ENCODE data around the gene RTL10. TPM values are rescaled to one million over a fixed set of nuclear protein-coding genes. Genes with fewer than 3 reads are reported as not detected.

The RTL10 gene
- total and polyA plus RNA-seq, 10 of the 15 experiments (the other 5 are each of a cell fraction or from before 2014, with no cell fraction given): 5.3 to 18.1 (median 10.3) TPM

DNA sequence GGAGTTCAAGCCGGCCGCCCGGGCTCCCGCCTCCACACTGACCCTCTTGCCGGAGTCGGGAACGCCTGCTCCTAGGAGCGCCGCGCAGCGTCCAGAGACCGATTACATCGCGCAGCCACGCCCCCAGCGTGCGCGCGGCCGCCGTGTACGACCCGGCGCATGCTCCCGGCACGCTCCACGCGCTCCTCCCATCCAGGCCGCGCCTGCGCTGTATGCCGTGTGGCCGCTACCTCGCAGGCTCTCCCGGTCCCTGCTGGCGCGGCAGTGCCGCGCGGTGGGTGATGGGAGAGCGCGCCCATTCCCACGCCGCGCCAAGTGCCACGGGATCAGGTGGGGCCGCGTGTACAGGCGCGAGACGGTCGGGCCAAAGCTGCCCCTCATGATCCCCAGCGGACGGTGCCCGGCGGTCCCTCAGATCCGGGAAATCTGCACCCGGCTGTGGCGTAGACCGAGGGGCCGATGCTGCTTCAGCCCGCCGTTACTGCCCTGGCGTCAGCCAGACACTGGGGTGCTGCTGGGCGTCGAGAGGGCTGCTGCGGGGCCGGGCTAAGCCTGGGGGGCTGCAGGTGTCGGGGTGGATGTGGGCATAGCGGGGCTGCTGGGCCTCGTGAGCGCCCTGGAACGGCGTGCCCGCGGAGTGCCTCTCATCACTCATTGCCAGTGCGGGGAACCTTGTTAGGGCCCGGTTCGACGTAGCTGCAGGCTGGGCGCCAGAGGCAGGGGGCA, at the start of gene RTL10, which contains the start of gene GNB1L (continued):
- TF ChIP-seq SUPT20H (IDR thresholded peaks at IDR 0.05; ENCODE audit: borderline replicate concordance, control insufficient read depth, low read depth, low read length) (no peak), RB1 (IDR thresholded peaks at IDR 0.05; ENCODE audit: borderline replicate concordance) (peak; percentile 57; the same call in 1 of the 2 replicates), RBBP5 (conservative IDR thresholded peaks at IDR 0.05) (no peak), SREBF2 (IDR thresholded peaks at IDR 0.05; ENCODE audit: low read length) (no peak), FOXK2 (IDR thresholded peaks at IDR 0.05) (no peak), NR2F1 (conservative IDR thresholded peaks at IDR 0.05) (peak; percentile 53), EP300 (IDR thresholded peaks at IDR 0.05; ENCODE audit: borderline replicate concordance in 1 of 2, control insufficient read depth in 1 of 2, low read depth in 2 of 2, low read length in 2 of 2) (no peak), IRF3 (IDR thresholded peaks at IDR 0.05) (no peak), POLR2AphosphoS5 (IDR thresholded peaks at IDR 0.05; ENCODE audit: low read length) (peak; percentile 87), SMC3 (IDR thresholded peaks at IDR 0.05; ENCODE audit: borderline replicate concordance, low read length) (no peak), TCF3 (IDR thresholded peaks at IDR 0.05; ENCODE audit: borderline replicate concordance, insufficient read depth, low read depth, low read length) (no peak), SMARCA5 (IDR thresholded peaks at IDR 0.05) (0 out of 2 replicates have a peak, but pooled peaks have one; percentile 8), POLR2AphosphoS2 (IDR thresholded peaks at IDR 0.05; ENCODE audit: low read depth, low read length) (peak; percentile 89; the same call in 1 of the 2 replicates), BCL11A (IDR thresholded peaks at IDR 0.05; ENCODE audit: low read depth, low read length) (no peak), JUND (IDR thresholded peaks at IDR 0.05; ENCODE audit: low read depth, low read length) (no peak), NRF1 (conservative IDR thresholded peaks at IDR 0.05; ENCODE audit: low read depth, low read length) (peak; percentile 95), IKZF1 (conservative IDR thresholded peaks at IDR 0.05) (peak; percentile 99), CHD4 (IDR thresholded peaks at IDR 0.05) (no peak)
- TF ChIP-seq, protein P1, sequence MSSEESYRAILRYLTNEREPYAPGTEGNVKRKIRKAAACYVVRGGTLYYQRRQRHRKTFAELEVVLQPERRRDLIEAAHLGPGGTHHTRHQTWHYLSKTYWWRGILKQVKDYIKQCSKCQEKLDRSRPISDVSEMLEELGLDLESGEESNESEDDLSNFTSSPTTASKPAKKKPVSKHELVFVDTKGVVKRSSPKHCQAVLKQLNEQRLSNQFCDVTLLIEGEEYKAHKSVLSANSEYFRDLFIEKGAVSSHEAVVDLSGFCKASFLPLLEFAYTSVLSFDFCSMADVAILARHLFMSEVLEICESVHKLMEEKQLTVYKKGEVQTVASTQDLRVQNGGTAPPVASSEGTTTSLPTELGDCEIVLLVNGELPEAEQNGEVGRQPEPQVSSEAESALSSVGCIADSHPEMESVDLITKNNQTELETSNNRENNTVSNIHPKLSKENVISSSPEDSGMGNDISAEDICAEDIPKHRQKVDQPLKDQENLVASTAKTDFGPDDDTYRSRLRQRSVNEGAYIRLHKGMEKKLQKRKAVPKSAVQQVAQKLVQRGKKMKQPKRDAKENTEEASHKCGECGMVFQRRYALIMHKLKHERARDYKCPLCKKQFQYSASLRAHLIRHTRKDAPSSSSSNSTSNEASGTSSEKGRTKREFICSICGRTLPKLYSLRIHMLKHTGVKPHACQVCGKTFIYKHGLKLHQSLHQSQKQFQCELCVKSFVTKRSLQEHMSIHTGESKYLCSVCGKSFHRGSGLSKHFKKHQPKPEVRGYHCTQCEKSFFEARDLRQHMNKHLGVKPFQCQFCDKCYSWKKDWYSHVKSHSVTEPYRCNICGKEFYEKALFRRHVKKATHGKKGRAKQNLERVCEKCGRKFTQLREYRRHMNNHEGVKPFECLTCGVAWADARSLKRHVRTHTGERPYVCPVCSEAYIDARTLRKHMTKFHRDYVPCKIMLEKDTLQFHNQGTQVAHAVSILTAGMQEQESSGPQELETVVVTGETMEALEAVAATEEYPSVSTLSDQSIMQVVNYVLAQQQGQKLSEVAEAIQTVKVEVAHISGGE (CRISPR knock-in tag; IDR thresholded peaks at IDR 0.05): no peak
